HG03103 (cell line): ENCODE results near the gene SCN4B.
"Not testable (repeated sequence)": the region's sequence is repeated elsewhere in the genome, so short reads cannot be mapped to it uniquely, and the experiment has no call there.

Source experiments
- ATAC-seq: cut with Tn5 transposase; IDR thresholded peaks from one replicate; pipeline ENCODE4 v1.9.1; 2021; ENCODE audit warnings: low read depth; ENCODE audit not compliant: unreplicated experiment

SCN4B gene, protein sequence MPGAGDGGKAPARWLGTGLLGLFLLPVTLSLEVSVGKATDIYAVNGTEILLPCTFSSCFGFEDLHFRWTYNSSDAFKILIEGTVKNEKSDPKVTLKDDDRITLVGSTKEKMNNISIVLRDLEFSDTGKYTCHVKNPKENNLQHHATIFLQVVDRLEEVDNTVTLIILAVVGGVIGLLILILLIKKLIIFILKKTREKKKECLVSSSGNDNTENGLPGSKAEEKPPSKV

DNA sequence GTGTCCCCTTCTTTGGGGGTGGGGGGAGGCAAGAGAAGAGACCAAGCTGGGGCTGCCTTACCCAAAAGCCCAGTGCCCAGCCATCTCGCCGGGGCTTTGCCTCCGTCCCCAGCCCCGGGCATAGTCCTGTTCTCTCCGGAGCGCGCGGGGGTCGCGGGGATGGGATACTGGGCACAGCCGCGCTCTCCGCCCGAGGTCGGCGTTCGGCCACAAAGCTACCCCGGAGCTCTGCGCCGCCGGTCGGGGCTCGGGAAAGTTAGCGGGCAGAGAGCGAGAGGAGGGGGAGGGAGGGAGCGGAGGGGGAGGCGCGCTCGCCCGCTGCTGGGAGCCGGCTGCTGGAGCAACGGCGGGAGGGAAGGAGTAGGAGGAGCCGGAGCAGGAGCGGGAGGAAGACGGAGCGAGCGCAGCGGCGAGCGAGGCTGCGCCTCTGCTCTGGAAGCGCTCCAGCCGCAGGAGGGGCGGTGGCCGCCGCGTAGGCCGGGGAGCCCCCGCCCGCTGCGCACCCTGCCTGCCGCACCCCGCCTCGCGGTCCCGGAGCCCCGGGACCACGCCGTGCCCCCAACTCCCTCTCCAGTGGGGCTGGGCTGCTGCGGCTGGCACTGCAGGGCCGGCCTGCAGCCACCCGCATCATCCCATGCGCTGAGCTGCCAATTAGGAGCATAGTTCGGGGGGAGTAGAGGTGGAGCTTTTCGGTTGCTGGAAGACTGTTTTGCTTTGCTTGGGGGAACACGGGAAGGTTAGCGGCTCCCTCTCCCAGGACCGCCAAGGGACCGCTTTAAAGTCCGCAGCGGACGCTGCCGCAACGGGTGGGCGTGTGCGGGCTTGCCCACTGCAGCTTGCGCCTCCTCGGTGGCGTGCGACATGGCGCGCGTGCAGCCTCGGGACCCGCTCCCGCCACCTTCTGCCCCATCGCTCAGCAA is at the start of gene SCN4B:
Gene SCN4B, minus strand, starts transcription at position 272 of the 920 bp plus-strand sequence. Its CDS starts 150 bp downstream, at position 122.
- ATAC-seq: no peak

DNA sequence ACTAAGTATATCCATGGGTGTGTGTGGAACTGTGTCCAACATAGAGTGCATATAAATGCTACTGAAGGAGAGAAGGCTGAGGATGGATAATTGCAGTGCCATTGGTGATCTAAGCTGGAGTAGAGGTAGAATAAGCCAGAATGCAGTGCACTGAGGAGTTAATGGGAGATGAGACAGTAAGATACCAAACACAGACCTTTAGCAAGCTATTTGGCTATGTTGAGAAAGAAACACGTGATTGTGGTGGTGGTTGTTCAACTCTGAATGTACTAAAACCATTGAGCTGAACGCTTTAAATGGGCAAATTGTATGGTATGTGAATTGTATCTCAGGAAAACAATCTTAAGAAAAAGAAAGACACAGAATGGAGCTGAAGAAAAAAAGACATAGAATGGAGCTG is 49.3 kb upstream of the SCN4B start:
- ATAC-seq: no peak

DNA sequence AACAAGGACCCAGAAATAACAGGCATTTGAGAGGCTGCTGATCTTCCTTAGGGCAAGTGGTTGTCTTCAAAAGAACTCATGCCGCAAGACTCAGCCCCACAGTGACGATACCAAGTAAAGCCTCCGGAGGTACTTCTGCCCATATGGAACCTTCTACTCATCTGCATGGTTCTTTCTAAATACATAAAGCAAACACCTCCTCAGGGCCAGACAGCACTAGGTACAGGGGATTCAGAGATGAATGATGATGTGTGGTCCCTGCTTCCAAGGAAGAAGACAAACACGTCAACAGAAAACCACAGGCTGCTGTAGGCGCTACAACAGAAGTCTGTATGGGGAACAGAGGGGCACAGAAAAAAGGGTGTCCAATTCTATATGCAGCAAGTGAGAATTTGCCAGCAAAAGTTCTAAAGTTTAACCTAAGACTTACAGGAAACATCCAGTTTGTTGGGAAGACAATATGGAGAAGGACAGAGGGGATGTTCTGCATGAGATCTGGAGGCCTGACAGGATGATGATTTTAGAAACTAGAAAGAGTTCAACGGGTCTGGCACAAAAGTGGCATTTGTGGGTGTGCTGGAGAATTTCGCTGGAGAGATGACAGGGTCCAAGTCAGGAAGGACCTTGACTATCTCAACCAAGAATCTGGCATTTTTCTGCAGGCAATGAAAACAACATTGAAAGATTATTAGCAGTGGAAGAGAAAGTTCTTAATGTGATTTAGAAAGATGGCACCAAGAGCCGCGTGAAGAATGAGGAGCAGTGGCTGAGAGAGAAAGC is 48.5 kb upstream of the SCN4B start:
- no peak for ATAC-seq

DNA sequence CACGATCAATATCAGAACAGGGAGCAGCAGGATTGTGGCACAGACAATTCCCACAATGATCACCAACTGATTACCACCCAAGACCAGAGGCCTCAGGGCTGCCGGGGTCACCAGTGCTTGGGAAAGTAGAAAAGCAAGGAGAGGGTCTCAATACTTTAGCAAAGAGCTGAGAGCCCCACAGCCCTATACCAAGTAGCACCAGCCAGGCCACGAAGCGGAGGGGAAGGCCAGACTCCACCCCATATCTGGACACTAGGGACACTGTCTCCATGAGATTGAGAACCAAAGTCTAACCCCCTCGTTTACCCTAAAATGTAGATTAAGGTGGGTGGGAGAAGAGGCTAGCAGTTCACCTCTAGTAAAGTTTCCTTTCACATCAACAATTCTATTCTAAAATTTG is 47.9 kb upstream of the SCN4B start:
- no peak for ATAC-seq

DNA sequence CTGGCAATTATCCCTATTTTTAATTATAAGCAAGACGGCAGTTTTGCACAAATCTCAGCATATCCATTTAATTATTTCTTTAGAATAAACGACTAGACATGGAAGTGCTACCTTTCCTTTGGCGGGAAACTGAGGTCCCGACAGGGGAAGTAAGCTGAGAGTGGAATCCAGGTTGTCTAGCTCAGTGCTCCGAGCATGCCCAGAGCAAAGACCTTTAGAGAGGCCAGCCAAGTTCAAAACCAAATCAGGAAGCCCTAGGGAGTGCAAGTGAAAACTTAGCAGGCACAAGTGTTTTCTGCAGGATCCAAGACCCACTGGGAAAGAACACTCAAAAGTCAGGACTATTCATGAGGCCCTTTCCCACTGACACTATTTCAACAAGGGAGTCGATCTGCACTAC is 46.5 kb upstream of the SCN4B start:
- ATAC-seq: no peak

DNA sequence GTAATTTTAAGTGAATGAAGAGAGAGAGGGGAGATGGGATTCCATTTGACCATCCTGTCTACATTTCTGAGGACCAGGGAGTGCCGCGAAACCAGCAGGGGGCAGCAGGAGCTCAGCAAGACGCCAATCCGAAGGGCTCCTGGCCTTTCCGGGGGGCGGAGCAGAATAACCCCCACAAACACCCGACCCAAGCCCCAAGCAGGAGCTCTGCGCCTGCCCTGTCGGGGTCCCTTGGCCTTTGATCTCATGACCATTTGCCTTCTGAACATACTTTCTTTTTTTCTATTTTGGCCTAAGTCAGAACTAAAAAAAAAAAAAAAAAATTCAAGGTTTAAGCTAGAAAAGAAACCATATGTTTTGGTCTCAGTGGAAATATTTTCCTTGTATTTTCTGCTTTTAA is 45.7 kb upstream of the SCN4B start:
- ATAC-seq: no peak

DNA sequence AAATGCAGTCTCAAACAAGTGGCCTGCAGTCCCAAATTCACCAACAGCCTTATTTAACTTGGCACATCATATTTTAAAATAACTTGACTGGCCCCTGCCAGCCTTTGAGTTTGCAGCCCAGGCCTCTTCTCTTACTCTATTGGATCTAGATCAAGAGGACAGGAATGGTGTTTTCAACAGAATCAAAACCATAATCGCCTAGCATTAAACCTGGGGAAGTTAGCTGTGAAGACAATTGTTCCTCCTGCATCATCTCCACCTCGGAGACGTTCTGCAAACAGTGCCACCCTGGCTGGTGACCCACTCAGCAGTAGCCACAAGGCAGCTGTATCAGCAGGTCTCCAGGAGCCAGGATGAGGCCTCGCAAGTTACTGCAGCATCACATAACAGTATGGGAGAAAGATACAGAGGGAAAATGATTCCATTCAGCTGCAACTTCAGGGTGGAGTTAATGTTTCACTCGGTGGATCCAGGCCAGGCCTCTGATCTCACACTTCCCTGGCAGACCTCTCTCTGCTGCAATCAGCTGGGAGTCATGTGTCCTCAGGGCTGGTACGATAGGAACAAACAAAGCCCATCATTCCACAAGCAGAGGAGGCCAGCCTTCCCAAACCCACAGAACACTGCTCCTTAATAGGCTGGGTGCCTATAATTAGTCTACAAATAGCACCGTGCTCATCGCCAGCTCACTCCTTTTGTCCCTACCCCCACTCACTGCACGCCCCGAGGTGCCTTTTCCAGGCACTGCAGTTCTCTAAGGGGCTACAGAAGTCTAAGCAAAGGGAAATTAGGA is 42.4 kb upstream of the SCN4B start:
- no peak for ATAC-seq

DNA sequence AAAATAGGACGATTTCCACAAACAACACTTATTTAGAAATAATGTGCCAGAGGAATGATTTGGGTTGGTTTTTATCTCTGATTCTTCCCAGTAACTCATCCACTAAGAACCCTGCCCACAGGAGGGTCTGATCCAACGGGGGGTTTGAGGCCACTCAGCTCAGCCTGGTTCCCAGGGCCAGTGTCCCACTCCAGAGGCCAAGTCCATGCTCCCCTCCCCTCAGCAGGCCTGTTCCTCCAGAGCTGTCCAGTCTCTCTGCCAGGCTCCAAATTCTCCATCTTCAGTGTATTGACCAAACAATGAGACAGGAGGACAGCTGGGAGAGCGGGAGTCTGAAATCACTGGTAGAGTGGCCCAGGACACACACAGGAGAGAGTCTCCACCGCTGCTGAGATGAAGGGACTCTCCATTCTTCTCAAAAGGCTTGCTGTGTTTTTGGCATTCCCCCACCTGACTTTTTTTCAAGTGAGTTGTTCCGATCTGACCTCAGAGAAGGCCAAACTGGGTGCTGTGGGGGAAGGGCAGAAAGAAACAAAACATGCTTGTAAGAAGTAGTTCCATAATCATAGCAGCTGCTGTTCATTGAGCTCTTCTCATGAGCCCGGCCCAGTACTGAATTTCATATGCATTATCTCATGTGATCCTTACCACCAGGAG is 41.4 kb upstream of the SCN4B start:
- ATAC-seq: no peak

DNA sequence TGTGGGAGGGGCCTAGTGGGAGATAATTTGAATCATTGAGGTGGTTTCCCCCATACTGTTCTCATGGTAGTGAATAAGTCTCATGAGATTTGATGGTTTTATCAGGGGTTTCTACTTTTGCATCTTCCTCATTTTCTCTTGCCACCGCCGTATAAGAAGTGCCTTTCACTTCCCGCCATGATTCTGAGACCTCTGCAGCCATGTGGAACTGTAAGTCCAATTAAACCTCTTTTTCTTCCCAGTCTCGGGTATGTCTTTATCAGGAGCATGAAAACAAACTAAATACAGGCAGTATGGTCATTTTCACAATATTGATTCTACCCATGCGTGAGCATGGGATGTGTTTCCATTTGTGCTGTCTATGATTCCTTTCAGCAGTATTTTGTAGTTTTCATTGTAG is 40.2 kb upstream of the SCN4B start:
- not testable (repeated sequence) for ATAC-seq

DNA sequence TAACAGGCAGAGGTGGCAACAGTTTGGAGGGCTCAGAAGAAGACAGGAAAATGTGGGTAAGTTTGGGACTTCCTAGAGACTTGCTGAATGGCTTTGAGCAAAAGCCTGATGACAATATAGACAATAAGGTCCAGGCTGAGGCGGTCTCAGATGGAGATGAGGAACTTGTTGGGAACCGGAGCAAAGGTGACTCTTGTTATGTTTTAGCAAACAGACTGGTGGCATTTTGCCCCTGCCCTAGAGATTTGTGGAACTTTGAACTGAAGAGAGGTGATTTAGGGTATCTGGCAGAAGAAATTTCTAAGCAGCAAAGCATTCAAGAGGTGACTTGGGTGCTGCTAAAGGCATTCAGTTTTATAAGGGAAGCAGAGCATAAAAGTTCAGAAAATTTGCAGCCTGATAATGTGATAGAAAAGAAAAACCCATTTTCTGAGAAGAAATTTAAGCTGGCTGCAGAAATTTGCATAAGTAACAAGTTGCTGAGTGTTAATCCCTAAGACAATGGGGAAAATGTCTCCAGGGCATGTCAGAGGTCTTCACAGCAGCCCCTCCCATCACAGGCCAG is 38.4 kb upstream of the SCN4B start:
- not testable (repeated sequence) for ATAC-seq

DNA sequence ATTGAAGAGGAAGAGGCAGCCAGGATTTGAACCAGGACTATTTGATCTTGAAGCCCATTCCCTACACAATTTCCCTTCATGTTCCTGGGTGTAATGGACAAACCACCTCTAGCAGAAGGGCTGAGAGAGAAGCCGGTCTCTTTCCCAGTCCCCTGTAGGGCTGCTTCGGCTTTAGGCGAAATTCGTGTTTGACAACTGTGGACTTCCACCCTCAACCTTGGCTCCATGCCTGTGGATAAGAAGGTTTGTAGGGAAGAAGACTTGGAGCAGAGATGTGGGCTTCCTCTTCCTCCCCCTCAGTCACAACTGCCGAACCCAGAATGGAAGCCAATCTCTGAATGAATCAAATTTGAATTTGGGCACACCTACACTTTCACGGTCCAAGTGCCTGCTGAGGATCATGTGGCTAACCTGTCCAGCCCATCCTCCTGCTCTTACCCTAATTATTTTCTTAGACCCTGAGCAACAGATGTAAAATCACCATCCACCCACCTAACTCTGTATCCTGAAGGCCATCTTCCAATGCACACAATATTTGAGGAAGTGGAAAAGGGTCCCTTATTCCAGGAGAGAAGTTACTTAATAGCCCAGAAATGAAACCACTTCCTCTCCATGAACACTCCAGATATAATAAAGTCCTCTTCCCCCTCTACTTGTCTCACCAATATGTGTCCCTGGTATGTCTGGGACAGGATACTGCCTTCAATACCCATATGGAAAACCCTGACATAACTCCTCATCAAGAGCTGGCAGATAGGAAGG is 33.9 kb upstream of the SCN4B start:
- no peak for ATAC-seq

DNA sequence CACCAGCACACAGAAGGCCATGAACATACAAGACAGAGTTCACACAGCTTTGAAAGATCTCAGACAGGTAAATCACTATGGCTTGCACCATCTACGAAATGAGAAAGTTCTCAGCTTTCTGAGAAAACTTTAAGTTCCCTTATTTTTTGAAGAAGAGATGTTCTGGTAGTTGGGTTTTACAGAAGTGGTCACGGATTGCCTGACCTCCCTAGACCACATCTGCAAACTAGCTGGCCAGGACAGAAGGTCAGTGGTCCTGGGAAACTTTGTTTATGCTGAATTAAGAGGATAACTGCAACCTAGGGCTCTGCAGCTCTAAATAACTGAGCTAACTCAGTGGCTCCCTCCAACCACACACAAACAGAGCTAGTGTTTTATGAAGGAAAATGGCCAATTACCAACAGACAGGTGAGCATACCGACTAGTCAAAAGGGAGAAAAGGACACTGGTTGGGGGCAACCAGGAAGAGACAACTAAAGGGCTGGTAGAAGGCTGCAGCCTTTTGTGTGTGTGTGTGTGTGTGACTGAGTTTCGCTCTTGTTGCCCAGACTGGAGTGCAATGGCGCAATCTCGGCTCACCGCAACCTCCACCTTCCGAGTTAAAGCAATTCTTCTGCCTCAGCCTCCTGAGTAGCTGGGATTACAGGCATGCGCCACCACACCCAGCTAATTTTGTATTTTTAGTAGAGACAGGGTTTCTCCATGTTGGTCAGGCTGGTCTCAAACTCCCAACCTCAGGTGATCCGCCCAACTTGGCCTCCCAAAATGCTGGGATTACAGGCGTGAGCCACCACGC is 32.4 kb upstream of the SCN4B start:
- no peak for ATAC-seq

DNA sequence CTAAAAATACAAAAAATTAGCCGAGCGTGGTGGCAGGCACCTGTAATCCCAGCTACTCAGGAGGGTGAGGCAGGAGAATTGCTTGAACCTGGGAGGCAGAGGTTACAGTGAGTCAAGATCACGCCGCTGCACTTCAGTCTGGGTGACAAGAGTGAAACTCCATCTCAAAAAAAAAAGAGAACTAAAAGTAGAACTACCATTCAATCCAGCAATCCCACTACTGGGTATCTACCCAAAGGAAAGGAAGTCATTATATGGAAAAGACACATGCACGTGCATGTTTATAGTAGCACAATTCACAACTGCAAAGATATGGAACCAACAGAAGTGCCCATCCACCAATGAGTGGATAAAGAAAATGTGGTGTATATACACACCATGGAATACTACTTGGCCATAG is 31.1 kb upstream of the SCN4B start:
- not testable (repeated sequence) for ATAC-seq

DNA sequence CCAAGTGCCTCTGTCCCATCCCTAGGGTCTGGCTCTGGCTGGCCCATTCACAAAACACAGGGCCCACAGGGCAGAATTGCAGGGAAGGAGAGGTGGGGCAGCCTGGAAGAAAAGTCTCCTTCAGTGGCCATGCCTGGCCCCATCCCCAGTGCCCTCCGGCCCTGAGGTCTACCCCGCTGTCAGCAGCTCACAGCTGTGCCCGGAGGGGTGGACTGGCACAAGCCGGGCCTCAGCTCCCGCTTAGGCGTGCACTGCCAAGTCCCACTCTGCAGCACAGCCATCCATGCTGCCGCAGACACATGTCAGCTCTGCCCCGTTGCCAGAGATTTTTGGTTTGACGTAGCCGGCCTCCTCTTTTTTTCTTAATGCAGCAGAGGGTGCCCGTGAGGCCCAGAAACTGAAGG is 27.7 kb upstream of the SCN4B start:
- no peak for ATAC-seq

DNA sequence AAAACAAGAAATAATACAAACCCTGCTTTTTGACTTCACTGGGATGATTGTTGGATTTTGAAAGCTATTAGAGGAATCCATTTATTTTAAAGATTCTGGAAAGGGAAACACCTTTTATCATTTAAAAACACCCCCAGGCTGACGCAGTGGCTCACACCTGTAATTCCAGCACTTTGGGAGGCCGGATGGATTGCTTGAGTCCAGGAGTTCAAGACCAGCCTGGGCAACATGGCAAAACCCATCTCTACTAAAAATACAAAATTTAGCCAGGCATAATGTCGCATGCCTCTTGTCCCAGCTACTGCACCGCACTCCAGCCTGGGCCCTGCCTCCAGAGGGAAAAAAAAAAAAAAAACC is 24.1 kb upstream of the SCN4B start:
- no peak for ATAC-seq

DNA sequence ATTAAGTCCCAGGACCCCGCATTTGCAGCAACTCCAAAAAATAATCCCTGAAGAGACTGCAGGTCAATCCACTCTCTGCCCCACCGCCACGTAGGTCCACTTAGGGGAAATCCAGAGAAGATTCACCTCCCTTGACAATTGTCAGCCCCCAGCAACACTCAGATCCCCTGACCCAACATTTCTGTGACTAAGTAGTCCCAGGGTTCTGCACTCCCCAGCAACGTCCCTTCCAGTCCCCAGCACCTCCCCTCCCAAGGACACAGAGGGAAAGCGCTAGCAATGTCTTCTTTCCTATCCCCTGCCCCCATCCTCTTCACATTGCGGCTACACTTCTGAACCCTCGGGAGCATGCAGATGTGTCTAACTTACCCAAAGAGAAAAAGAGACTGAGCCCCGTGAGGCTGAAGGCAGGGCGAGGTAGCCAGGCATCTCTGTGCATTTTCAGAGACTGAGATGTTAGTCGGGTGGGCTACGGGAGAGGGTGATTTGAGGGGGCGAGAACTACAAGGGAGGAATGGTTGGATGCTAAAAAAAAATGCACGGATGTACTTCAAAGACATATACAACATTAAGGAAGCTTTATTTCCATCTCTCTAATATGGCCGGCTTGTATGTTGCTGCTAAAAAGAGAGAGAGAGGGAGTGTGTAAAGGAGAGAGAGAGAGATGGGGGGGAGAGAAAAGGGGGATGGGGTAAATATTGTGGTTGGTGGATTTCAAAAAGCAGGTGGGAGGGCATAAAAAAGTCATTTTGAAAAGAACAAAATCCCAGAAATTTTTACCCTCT is 23.6 kb upstream of the SCN4B start, which contains the start of gene SCN2B:
Gene SCN2B, minus strand, starts transcription at position 647 of the 785 bp plus-strand sequence. Its CDS starts 208 bp downstream, at position 439.
- no peak for ATAC-seq
